ENCODE measurements around the gene GOLGA6D.
"Not testable (repeated sequence)": the region's sequence is repeated elsewhere in the genome, so short reads cannot be mapped to it uniquely, and the experiment has no call there.

Gene GOLGA6D

GRCh38 chr15:75335313-75335704 lies 52.7 kb downstream of the GOLGA6D start:
- Histone ChIP-seq H3K4me3 (ENCODE audit: low read depth, low read length) (peak overlapping the region; percentile 79), H3K9me3 (ENCODE audit: control insufficient read depth, insufficient read depth, low read length) (no peaks in the 10 kb centered on the region), H3K4me1 (ENCODE audit: control insufficient read depth, insufficient read depth, low read length) (peaks cover 3% of the 10 kb centered on the region; the same call in 1 of the 2 replicates), H3K27me3 (ENCODE audit: control insufficient read depth, insufficient read depth, low read length) (no peaks in the 10 kb centered on the region), H3K27ac (ENCODE audit: low read depth, low read length) (no peak overlapping the region), H3K36me3 (ENCODE audit: control insufficient read depth, insufficient read depth, low read length) (peaks cover 20% of the 10 kb centered on the region), H3K9ac (ENCODE audit: low read depth, low read length) (peak overlapping the region; percentile 78)

DNA sequence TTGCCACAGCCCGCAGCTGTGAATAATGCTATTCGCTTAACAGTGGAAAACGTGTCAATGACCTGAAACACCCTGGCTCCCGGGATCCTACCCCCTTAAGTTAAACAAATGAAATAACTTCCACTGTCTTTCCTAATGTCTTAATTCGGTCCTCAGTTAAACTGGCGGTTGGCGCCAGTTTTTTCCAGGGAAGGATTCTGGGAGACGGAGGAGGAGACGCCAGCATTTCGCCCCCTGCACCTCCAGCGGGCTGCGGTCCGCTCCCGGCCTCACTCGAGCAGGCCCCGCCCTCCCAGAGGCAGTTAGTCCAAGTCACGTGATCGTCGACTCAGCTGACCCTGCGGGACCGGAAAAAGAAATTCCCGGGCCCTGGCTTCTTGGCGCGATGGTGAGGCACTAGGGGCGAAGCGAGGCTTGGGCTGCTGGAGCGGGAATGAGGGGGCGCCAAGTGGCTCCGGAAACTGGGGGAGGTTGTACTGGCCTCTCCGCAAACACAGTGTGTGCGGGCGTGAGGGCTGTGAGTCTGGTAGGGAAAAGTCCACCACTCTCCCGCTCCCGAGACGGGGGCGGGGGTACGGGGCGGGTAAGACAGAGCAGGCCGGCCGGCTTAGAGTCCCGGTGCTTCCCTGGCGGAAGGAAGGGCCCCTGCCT lies 53.2 kb downstream of the GOLGA6D start, which contains the start of gene COMMD4:
TSS of gene COMMD4 (plus strand) at position 359 of the 651 bp plus-strand sequence. CDS start at position 386, 27 bp downstream.
- H3K9me3 ChIP-seq (ENCODE audit: control insufficient read depth, insufficient read depth, low read length): no peaks in the 10 kb centered on the region
- peak within 1 kb of the TSS; percentile 61 for H3K27ac ChIP-seq (ENCODE audit: low read depth, low read length)
- peaks cover 25% of the 10 kb centered on the region for H3K36me3 ChIP-seq (ENCODE audit: control insufficient read depth, insufficient read depth, low read length)
- peak within 1 kb of the TSS; percentile 87 for H3K9ac ChIP-seq (ENCODE audit: low read depth, low read length)
- H3K27me3 ChIP-seq (ENCODE audit: control insufficient read depth, insufficient read depth, low read length): no peaks in the 10 kb centered on the region
- H3K4me1 ChIP-seq (ENCODE audit: control insufficient read depth, insufficient read depth, low read length): peaks cover 3% of the 10 kb centered on the region; the same call in 1 of the 2 replicates
- peak within 1 kb of the TSS; percentile 79 for H3K4me3 ChIP-seq (ENCODE audit: low read depth, low read length)

DNA sequence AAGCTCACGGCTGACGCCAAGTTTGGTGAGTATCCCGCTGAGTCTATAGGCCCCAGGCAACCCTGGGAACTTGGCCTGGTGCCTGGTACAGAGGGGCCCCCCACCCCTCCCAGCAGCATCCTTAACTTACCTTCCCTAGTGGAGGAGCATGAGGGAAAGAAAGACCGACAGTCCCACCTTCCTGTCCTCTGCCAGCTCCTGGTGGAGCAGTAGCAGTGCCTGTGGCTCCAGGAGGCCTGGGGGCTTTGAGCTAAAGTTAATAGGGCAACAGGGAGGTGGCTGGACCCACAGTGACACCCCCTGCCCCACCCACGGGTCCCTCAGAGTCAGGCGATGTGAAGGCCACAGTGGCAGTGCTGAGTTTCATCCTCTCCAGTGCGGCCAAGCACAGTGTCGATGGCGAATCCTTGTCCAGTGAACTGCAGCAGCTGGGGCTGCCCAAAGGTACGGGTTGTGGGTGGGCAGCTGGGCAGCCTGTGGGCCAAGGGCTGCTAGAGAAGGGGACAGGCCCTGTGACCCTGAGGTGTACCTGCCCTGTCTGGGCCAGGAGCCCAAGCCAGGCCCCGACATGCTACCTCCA lies 56.1 kb downstream of the GOLGA6D start:
- Histone ChIP-seq H3K27me3 (ENCODE audit: control insufficient read depth, insufficient read depth, low read length) (no peaks in the 10 kb centered on the region), H3K36me3 (ENCODE audit: control insufficient read depth, insufficient read depth, low read length) (peaks cover 33% of the 10 kb centered on the region), H3K9ac (ENCODE audit: low read depth, low read length) (no peak overlapping the region), H3K4me1 (ENCODE audit: control insufficient read depth, insufficient read depth, low read length) (peaks cover 3% of the 10 kb centered on the region; the same call in 1 of the 2 replicates), H3K4me3 (ENCODE audit: low read depth, low read length) (no peak overlapping the region), H3K9me3 (ENCODE audit: control insufficient read depth, insufficient read depth, low read length) (no peaks in the 10 kb centered on the region), H3K27ac (ENCODE audit: low read depth, low read length) (no peak overlapping the region)

- no peaks in the 10 kb centered on the region for H3K9me3 ChIP-seq (ENCODE audit: control insufficient read depth, insufficient read depth, low read length)
- peaks cover 3% of the 10 kb centered on the region; the same call in 1 of the 2 replicates for H3K4me1 ChIP-seq (ENCODE audit: control insufficient read depth, insufficient read depth, low read length)
- H3K9ac ChIP-seq (ENCODE audit: low read depth, low read length): no peak overlapping the region
- no peak overlapping the region for H3K4me3 ChIP-seq (ENCODE audit: low read depth, low read length)
- H3K36me3 ChIP-seq (ENCODE audit: control insufficient read depth, insufficient read depth, low read length): peaks cover 33% of the 10 kb centered on the region
- H3K27me3 ChIP-seq (ENCODE audit: control insufficient read depth, insufficient read depth, low read length): no peaks in the 10 kb centered on the region
- no peak overlapping the region for H3K27ac ChIP-seq (ENCODE audit: low read depth, low read length)
These were observed 57.1 kb downstream of the GOLGA6D start for GRCh38 chr15:75339531-75340240.

GRCh38 chr15:75342221-75342620 lies 59.6 kb downstream of the GOLGA6D start:
- no peaks in the 10 kb centered on the region for H3K9me3 ChIP-seq (ENCODE audit: control insufficient read depth, insufficient read depth, low read length)
- H3K9ac ChIP-seq (ENCODE audit: low read depth, low read length): no peak overlapping the region
- H3K27me3 ChIP-seq (ENCODE audit: control insufficient read depth, insufficient read depth, low read length): peaks cover 12% of the 10 kb centered on the region
- peaks cover 33% of the 10 kb centered on the region for H3K36me3 ChIP-seq (ENCODE audit: control insufficient read depth, insufficient read depth, low read length)
- H3K4me3 ChIP-seq (ENCODE audit: low read depth, low read length): no peak overlapping the region
- no peak overlapping the region for H3K27ac ChIP-seq (ENCODE audit: low read depth, low read length)
- no peaks in the 10 kb centered on the region for H3K4me1 ChIP-seq (ENCODE audit: control insufficient read depth, insufficient read depth, low read length)

- not testable (repeated sequence) for H3K9me3 ChIP-seq (ENCODE audit: control insufficient read depth, insufficient read depth, low read length); H3K9ac ChIP-seq (ENCODE audit: low read depth, low read length); H3K4me3 ChIP-seq (ENCODE audit: low read depth, low read length); H3K4me1 ChIP-seq (ENCODE audit: control insufficient read depth, insufficient read depth, low read length); H3K27ac ChIP-seq (ENCODE audit: low read depth, low read length)
- Histone ChIP-seq H3K36me3 (ENCODE audit: control insufficient read depth, insufficient read depth, low read length) (peaks cover 26% of the 10 kb centered on the region), H3K27me3 (ENCODE audit: control insufficient read depth, insufficient read depth, low read length) (peaks cover 26% of the 10 kb centered on the region)
These were observed 61.3 kb downstream of the GOLGA6D start for GRCh38 chr15:75343953-75344352.
